ENCODE measurements around the gene NMNAT3.

Gene NMNAT3

DNA sequence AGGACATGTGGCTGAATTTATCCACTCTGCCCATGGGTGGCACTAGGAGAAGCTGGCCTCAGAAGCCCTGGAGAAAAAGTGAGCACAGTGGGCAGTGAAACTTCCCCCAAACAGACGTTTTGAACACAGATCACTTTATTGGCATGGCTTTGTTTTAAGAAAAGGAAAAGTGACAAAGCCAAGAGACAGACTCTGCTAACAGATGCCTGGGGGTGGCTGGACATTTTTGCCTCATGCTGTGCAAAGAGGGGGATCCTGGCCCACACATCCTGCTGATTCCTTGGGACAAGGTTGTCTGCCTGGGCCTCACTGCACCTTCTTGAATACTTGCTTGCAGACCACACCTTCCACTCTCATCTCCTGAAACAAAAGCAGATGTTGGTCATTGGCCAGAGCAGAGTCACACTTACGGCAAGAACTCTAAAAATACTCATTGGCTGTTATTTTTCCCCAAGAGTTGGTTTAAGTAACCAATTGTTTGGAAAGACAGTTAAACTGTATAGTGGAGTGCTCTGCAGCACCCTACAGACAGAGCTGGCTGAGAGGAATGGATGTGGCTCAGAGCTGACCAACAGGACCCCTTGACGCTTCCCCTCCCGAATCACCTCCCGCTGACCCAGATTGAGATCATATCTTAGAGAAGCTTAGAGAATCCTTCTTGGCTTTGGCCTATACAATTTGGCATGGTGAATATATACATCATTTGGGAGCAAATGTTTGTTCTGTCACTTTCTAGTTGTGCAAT, 160.3 kb downstream of the NMNAT3 start:
- no peak for DNase-seq

DNA sequence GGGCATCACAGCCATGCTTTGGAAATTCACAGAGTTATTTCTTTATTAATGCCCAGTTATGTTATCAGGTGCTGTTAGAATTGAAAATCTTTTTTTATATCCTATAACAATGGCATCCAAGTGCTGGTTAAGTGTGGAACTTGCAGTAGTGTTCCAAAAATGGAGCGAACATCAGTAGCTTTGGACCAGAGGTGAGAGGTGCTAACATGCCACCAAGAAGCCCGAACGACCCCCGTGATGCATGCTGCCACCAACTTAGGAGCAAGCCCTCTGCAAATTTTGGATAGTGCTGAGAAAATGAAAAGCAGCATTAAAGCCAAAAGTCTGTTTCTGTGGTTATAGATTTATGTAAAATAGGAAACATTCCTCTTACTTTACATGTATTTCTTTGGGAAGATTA, 163.0 kb downstream of the NMNAT3 start:
- no peak for DNase-seq
